ENCODE data around the gene GOSR2.

GRCh38 chr17:46978489-46979146 is 55.7 kb downstream of the GOSR2 start:
- TF ChIP-seq POLR2A (IDR thresholded peaks at IDR 0.05) (no peak), CTCF (IDR thresholded peaks at IDR 0.05) (no peak)
